Melanocyte of skin (primary cell): ENCODE data around the gene AJAP1. TPM values are rescaled to one million over a fixed set of nuclear protein-coding genes. Genes with fewer than 3 reads are reported as not detected.

Experiments
- total RNA-seq, 2 donors: library from RNA; depleted of rRNA; stranded (reverse); fragments of >200 nt; gene quantifications; 2 replicates each; pipeline ENCODE4 v1.2.3, GENCODE V29; 2012

Gene AJAP1, protein sequence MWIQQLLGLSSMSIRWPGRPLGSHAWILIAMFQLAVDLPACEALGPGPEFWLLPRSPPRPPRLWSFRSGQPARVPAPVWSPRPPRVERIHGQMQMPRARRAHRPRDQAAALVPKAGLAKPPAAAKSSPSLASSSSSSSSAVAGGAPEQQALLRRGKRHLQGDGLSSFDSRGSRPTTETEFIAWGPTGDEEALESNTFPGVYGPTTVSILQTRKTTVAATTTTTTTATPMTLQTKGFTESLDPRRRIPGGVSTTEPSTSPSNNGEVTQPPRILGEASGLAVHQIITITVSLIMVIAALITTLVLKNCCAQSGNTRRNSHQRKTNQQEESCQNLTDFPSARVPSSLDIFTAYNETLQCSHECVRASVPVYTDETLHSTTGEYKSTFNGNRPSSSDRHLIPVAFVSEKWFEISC
- under 1 TPM; 0.33 to 0.34 TPM for total RNA-seq

GRCh38 chr1:4653796-4654725 lies at the start of gene AJAP1:
TSS of gene AJAP1 (plus strand) at chr1:4654609. CDS start at chr1:4655426, 817 bp downstream.

